ENCODE results near the gene TMC7.

DNA sequence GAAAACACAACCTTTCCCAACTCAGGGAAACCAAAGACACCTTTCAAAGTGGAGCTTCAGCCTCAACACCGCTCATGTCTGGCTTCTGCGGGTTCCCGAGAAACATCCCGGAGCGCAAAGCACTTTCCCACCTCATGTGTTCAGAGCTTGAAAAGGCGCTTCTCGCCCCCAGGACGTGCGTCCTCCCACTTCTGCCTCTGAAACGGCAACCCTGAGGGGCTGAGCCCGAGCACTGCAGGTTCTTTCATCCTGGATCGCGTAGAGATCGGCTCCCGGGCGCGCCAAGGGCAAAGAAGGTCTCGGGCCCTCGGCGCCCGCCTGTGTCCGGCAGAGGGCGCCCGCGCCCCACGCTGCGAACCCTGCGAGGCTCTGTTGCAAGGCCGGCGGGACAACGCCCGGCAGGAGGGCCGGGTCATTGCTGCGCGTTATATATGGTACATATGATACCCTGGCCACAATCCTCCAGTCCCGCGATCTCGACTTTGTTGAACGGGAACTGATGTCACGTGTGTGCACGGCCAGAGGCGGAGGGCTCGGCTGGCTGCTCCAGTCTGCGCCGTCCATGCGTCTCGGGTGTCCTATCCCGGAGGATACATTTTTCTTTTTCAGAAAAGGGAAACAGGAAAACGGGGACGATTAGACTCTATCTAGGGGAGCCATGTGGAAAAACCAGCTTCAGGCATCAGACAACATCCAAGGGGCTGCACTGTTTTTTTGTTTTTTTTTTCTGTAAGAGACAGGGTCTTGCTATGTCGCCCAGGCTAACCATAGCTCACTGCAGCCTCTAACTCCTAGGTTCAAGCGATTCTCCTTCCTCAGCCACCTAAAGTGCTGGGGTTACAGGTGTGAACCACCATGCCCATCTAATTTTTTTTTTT, 102.8 kb downstream of the TMC7 start:
- TF ChIP-seq POLR2A (IDR thresholded peaks at IDR 0.05) (no peak), CTCF (IDR thresholded peaks at IDR 0.05) (peak in 5 of 7 experiments; percentile 88 to 99 (median 97))
